OCI-LY7 (cell line): ENCODE measurements around the gene GCLC. TPM values are rescaled to one million over a fixed set of nuclear protein-coding genes. Genes with fewer than 3 reads are reported as not detected.

Source experiments
- BruUV-seq: library from RNA; stranded (reverse); fragments of 400-500 nt; replicated peaks from 2 replicates; lab custom pipeline; 2021; lab: Mats Ljungman, UMichigan
- CTCF ChIA-PET: fragments of 300-600 bp; sonication (Branson Sonifier 250); formaldehyde crosslinking; loops from one replicate; lab custom pipeline; 2022; ENCODE audit warnings: antibody characterized with exemption; ENCODE audit not compliant: unreplicated experiment; lab: Charles Lee
- POLR2A ChIA-PET: fragments of 300-600 bp; sonication (Branson Sonifier 250); formaldehyde crosslinking; loops from one replicate; lab custom pipeline; 2022; ENCODE audit warnings: antibody characterized with exemption; lab: Charles Lee
- DNase-seq: peaks from one replicate; pipeline ENCODE4 v3.0.0-alpha.2; 2015; ENCODE audit warnings: low spot score
- H2AFZ ChIP-seq: fragments of 200-600 bp; sonication (generic), shearing (Covaris generic); 2 replicates; pipeline ENCODE4 v1.6.1; 2014; ENCODE audit warnings: mild to moderate bottlenecking, antibody characterized with exemption, low read length, moderate library complexity
- H3K27ac ChIP-seq: fragments of 200-600 bp; sonication (generic); 2 replicates; pipeline ENCODE4 v1.5.1; 2014; ENCODE audit warnings: mixed run types, low read depth, mild to moderate bottlenecking, moderate library complexity, low read length, inconsistent platforms; ENCODE audit not compliant: poor library complexity, severe bottlenecking
- H3K36me3 ChIP-seq: fragments of 200-600 bp; sonication (generic); 2 replicates; pipeline ENCODE4 v1.6.1; 2014; ENCODE audit warnings: mild to moderate bottlenecking, antibody characterized with exemption, low read length, moderate library complexity, mixed read lengths; ENCODE audit not compliant: insufficient read depth
- H3K4me1 ChIP-seq: fragments of 200-600 bp; sonication (generic); 2 replicates; pipeline ENCODE4 v1.5.1; 2014; ENCODE audit warnings: mild to moderate bottlenecking, low read length; ENCODE audit not compliant: insufficient read depth, poor library complexity, severe bottlenecking
- H3K4me2 ChIP-seq: fragments of 200-600 bp; sonication (generic); 2 replicates; pipeline ENCODE4 v1.6.1; 2014; ENCODE audit warnings: mild to moderate bottlenecking, low read length
- H3K4me3 ChIP-seq: fragments of 200-600 bp; sonication (generic); 2 replicates; pipeline ENCODE4 v1.5.1; 2014; ENCODE audit warnings: mild to moderate bottlenecking, low read depth, low read length; ENCODE audit not compliant: poor library complexity, severe bottlenecking
- H3K79me2 ChIP-seq: fragments of 200-600 bp; sonication (generic); 2 replicates; pipeline ENCODE4 v1.6.1; 2016; ENCODE audit warnings: low read depth, mild to moderate bottlenecking, low read length, moderate library complexity, mixed read lengths; ENCODE audit not compliant: insufficient read depth
- H3K9me2 ChIP-seq: fragments of 200-600 bp; sonication (generic); 2 replicates; pipeline ENCODE4 v1.6.1; 2016; ENCODE audit warnings: mild to moderate bottlenecking, low read length, mixed read lengths; ENCODE audit not compliant: insufficient read depth
- H3K9me3 ChIP-seq: fragments of 200-600 bp; sonication (generic); 2 replicates; pipeline ENCODE4 v1.6.1; 2014; ENCODE audit warnings: mild to moderate bottlenecking, mixed run types, low read length, mixed read lengths
- H4K20me1 ChIP-seq: fragments of 200-600 bp; sonication (generic); 2 replicates; pipeline ENCODE4 v1.6.1; 2014; ENCODE audit warnings: mild to moderate bottlenecking, antibody characterized with exemption, low read length, moderate library complexity, mixed read lengths; ENCODE audit not compliant: insufficient read depth
- EZH2phosphoT487 ChIP-seq: fragments of 200-600 bp; sonication (generic); IDR thresholded peaks from 2 replicates; pipeline ENCODE4 v1.6.1; 2018; ENCODE audit warnings: low read depth, borderline replicate concordance, mild to moderate bottlenecking, mixed run types, antibody characterized with exemption, low read length, moderate library complexity, mixed read lengths
- intact Hi-C: fragments of 100-400 bp; cut with micrococcal nuclease; formaldehyde crosslinking; loops from one replicate; pipeline ENCODE4 v1.10.0; 2022; ENCODE audit not compliant: unreplicated experiment
- total RNA-seq, 2 experiments: library from RNA; depleted of rRNA in 1 of 2; stranded (reverse); fragments of >200 nt in 1 of 2; shearing (Covaris generic) in 1 of 2; gene quantifications; 2 replicates each; pipeline ENCODE4 v1.2.3, GENCODE V29; 2014 to 2022
- TF ChIP-seq, protein P1 (sequence below): fragments of 200-600 bp; sonication (generic); conservative IDR thresholded peaks from 2 replicates; pipeline ENCODE4 v1.5.1; 2014; ENCODE audit warnings: mild to moderate bottlenecking, antibody characterized with exemption, low read length, moderate library complexity, mixed read lengths

GCLC gene
- total RNA-seq, 2 experiments from 2014 or later = 14.3 to 30.4 TPM

DNA sequence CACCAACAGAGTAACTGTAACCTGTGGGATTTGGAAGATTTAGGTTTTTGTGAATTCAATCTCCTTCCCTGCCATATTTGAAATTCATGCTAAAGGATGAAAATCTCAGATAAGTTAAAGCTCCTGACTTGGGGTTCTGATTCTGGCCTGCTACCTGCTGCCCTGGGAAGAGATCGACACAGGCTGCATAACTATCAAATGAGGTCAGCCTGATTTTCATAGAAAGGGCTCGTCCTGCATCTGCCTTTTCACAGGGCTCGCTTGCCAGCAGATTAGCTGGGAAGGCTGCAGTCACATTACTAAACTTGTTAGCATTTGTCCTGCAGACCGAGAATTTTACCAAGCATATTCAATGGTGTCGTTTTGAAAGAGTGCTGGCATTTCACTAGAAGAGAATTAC lies 14.6 kb downstream of the GCLC start:
- peaks cover 9% of the 10 kb centered on the region; the same call in 1 of the 2 replicates for H4K20me1 ChIP-seq
- ChIA-PET CTCF (no interaction called here), POLR2A (interaction anchor here (1.2 kb wide), 1 partner anchor 14 kb away, joined by 5 read pairs; no protein-coding TSS in a partner anchor)
- no peak overlapping the region for H3K27ac ChIP-seq
- no peaks in the 10 kb centered on the region for H3K9me2 ChIP-seq
- no peaks in the 10 kb centered on the region for H3K4me1 ChIP-seq
- peaks cover 25% of the 10 kb centered on the region; the same call in 1 of the 2 replicates for H3K79me2 ChIP-seq
- no peaks in the 10 kb centered on the region for H3K9me3 ChIP-seq
- intact Hi-C loops = no loop called here
- H3K4me3 ChIP-seq = no peak overlapping the region
- TF ChIP-seq, protein P1, sequence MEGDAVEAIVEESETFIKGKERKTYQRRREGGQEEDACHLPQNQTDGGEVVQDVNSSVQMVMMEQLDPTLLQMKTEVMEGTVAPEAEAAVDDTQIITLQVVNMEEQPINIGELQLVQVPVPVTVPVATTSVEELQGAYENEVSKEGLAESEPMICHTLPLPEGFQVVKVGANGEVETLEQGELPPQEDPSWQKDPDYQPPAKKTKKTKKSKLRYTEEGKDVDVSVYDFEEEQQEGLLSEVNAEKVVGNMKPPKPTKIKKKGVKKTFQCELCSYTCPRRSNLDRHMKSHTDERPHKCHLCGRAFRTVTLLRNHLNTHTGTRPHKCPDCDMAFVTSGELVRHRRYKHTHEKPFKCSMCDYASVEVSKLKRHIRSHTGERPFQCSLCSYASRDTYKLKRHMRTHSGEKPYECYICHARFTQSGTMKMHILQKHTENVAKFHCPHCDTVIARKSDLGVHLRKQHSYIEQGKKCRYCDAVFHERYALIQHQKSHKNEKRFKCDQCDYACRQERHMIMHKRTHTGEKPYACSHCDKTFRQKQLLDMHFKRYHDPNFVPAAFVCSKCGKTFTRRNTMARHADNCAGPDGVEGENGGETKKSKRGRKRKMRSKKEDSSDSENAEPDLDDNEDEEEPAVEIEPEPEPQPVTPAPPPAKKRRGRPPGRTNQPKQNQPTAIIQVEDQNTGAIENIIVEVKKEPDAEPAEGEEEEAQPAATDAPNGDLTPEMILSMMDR = no peak
- TF ChIP-seq EZH2phosphoT487 = no peak
- H2AFZ ChIP-seq = no peak overlapping the region
- DNase-seq = no peak
- no peak overlapping the region for H3K4me2 ChIP-seq
- no peaks in the 10 kb centered on the region for H3K36me3 ChIP-seq
- BruUV-seq = no TSS peak

DNA sequence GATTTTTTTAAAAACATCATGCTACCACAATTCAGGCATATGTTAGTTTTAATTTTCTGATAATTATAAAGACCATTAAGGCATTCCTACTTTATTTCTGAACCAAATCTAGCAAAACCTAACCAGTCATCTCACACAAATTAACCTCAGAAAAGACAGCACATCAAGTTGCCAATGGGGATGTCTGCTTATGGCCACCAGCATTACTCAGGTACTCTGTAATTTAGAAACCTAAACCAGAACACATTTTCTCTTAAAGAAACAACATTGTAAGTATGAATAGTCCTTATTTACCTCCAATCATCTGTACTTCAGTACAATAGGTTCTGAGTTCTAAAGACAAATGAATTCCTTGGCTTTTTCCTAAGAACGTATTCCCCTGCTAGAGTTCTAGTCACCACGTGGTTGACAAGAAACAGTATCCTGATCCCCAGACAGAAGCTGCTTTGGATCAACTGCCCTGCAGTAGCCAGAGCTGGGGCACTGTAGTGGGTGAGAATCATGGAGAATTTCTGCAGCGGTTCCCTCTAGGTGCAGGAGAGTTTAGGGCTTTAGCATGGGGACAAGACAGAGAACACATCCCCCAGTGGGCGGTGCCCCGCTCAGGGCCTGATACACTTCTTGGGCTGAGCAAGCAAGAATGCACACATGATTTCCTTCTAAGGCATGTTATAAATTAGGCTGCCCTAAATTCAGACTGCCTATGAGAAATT lies 15.4 kb downstream of the GCLC start:
- POLR2A ChIA-PET = no interaction called here
- Histone ChIP-seq H3K4me3 (no peak overlapping the region), H3K9me3 (no peaks in the 10 kb centered on the region), H4K20me1 (peaks cover 14% of the 10 kb centered on the region), H3K4me2 (no peak overlapping the region), H3K27ac (no peak overlapping the region), H3K36me3 (no peaks in the 10 kb centered on the region), H3K9me2 (no peaks in the 10 kb centered on the region), H3K4me1 (no peaks in the 10 kb centered on the region), H3K79me2 (peaks cover 19% of the 10 kb centered on the region; the same call in 1 of the 2 replicates), H2AFZ (no peak overlapping the region)
- CTCF ChIA-PET = no interaction called here
- BruUV-seq = no TSS peak
- no peak for DNase-seq
- TF ChIP-seq EZH2phosphoT487 = no peak
- TF ChIP-seq, protein P1 = no peak
- intact Hi-C loops = no loop called here

DNA sequence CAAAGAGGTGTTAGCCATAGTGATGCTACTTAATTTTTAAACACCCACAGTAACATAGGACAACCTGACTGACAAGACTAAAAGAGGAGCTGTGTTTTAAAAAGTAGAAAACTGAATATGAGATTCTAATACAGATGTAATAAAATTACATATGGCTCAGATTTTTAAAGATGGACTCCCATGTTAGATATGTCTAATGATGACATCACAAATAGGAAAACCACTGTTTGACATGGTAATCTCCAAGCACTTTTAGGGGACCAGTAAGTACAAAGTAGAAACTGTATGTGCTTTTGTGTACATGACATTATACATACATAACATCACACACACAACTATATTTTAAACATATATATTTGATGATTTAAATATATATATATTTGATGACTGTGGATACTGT lies 16.8 kb downstream of the GCLC start:
- H3K79me2 ChIP-seq = 0 out of 2 replicates have a peak, but pooled peaks cover 9% of the 10 kb centered on the region
- no peak for TF ChIP-seq EZH2phosphoT487
- TF ChIP-seq, protein P1 = no peak
- H3K9me2 ChIP-seq = no peaks in the 10 kb centered on the region
- no peaks in the 10 kb centered on the region for H3K4me1 ChIP-seq
- CTCF ChIA-PET = no interaction called here
- POLR2A ChIA-PET = no interaction called here
- H3K4me2 ChIP-seq = no peak overlapping the region
- intact Hi-C loops = no loop called here
- H4K20me1 ChIP-seq = peaks cover 9% of the 10 kb centered on the region
- no peaks in the 10 kb centered on the region for H3K36me3 ChIP-seq
- no TSS peak for BruUV-seq
- no peak overlapping the region for H3K27ac ChIP-seq
- no peak for DNase-seq
- no peak overlapping the region for H2AFZ ChIP-seq
- H3K9me3 ChIP-seq = no peaks in the 10 kb centered on the region
- H3K4me3 ChIP-seq = no peak overlapping the region
